Measurements from ENCODE around the gene HECW1.

- TF ChIP-seq EZH2 (IDR thresholded peaks at IDR 0.05; ENCODE audit: borderline replicate concordance, control insufficient read depth, low read depth, low read length) (no peak), TCF12 (IDR thresholded peaks at IDR 0.05; ENCODE audit: low read depth, low read length) (no peak), CTCF (IDR thresholded peaks at IDR 0.05 in 2 of 3, conservative IDR thresholded peaks at IDR 0.05 in 1 of 3; ENCODE audit: control insufficient read depth in 2 of 3, extremely low read depth in 1 of 3, insufficient read depth in 1 of 3, low read depth in 3 of 3, low read length in 3 of 3) (no peak), RAD21 (IDR thresholded peaks at IDR 0.05; ENCODE audit: insufficient read depth, low read depth, low read length) (no peak), RBBP5 (conservative IDR thresholded peaks at IDR 0.05) (no peak), BHLHE40 (IDR thresholded peaks at IDR 0.05; ENCODE audit: borderline replicate concordance in 1 of 2, low read depth in 2 of 2, low read length in 1 of 2) (no peak), POLR2AphosphoS5 (IDR thresholded peaks at IDR 0.05; ENCODE audit: low read length) (no peak), FOXM1 (IDR thresholded peaks at IDR 0.05; ENCODE audit: low read depth, low read length) (no peak), MXI1 (IDR thresholded peaks at IDR 0.05; ENCODE audit: low read depth, low read length) (no peak), MYC (IDR thresholded peaks at IDR 0.05; ENCODE audit: insufficient read depth, insufficient read length, insufficient replicate concordance, low read length, severe bottlenecking) (no peak), SREBF2 (IDR thresholded peaks at IDR 0.05; ENCODE audit: low read length) (no peak), CEBPB (IDR thresholded peaks at IDR 0.05; ENCODE audit: borderline replicate concordance in 1 of 2, low read depth in 2 of 2, low read length in 2 of 2) (no peak), SIN3A (IDR thresholded peaks at IDR 0.05; ENCODE audit: low read depth, low read length) (no peak)
These were observed 349.0 kb downstream of the HECW1 start for GRCh38 chr7:43461349-43462024.

Measured in GM12878 (cell line).